HFFc6 (cell line): ENCODE results near the gene HSPB6. TPM values are rescaled to one million over a fixed set of nuclear protein-coding genes. Genes with fewer than 3 reads are reported as not detected.

Experiments
- DNase-seq: peaks from one replicate; pipeline ENCODE4 v3.0.0-alpha.2; 2018
- H3K27ac Mint-ChIP-seq: 2 replicates; pipeline ENCODE4 v1.8.0; 2020; ENCODE audit warnings: mild to moderate bottlenecking, mixed read lengths
- H3K27me3 Mint-ChIP-seq: 2 replicates; pipeline ENCODE4 v1.8.0; 2021; ENCODE audit warnings: mild to moderate bottlenecking, moderate library complexity, mixed read lengths; ENCODE audit not compliant: insufficient read depth
- H3K36me3 Mint-ChIP-seq: 2 replicates; pipeline ENCODE4 v1.8.0; 2021; ENCODE audit warnings: low read depth, mixed read lengths
- H3K4me1 Mint-ChIP-seq: 2 replicates; pipeline ENCODE4 v1.8.0; 2020; ENCODE audit warnings: low read depth, mixed read lengths
- H3K4me3 Mint-ChIP-seq: 2 replicates; pipeline ENCODE4 v1.8.0; 2020; ENCODE audit warnings: mild to moderate bottlenecking, moderate library complexity, mixed read lengths
- H3K9me3 Mint-ChIP-seq: 2 replicates; pipeline ENCODE4 v1.8.0; 2020; ENCODE audit warnings: mild to moderate bottlenecking, mixed read lengths
- total RNA-seq, 6 experiments: library from RNA; stranded (reverse); fragmentation: NEBNext Ultra II Directional; extraction: Animal tissue kit (Norgen Biotek cat#: 25700); gene quantifications; 2 replicates in 1 of 6; 3 replicates in 5 of 6; pipeline ENCODE4 v1.2.3, GENCODE V29; 2021
- TF ChIP-seq, protein P1 (sequence below): fragments of 200-600 bp; sonication (generic); IDR thresholded peaks from 2 replicates; pipeline ENCODE4 v1.5.0; 2021; ENCODE audit warnings: antibody characterized with exemption, mild to moderate bottlenecking

Gene HSPB6
- total RNA-seq, 6 experiments from 2014 or later = 37.0 to 122 (median 43.9) TPM

DNA sequence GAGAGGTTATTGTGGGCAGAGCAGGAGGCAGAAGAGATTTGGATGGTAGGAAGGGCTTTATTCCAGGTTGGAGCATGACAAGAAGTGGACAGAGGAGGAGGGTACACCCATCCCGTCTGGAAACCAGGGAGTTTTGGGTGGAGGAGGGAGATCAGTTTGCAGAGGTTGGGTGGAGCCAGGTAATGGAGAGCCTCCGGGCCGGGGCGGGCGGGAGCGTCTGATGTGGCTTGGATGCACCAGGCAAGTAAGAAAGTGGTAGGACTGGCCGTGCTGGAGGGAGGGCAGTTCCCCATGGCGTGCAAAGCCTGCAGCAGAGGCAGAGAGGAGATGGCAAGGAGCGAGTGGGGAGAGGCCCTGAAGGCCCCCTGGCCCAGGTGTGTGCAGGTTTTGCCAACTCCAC is 25.5 kb downstream of the HSPB6 start:
- no peak overlapping the region; the same call in 1 of the 2 replicates for H3K27ac Mint-ChIP-seq
- no peak for DNase-seq
- no peaks in the 10 kb centered on the region for H3K9me3 Mint-ChIP-seq
- H3K27me3 Mint-ChIP-seq = peaks cover 9% of the 10 kb centered on the region
- H3K4me3 Mint-ChIP-seq = no peak overlapping the region
- TF ChIP-seq, protein P1, sequence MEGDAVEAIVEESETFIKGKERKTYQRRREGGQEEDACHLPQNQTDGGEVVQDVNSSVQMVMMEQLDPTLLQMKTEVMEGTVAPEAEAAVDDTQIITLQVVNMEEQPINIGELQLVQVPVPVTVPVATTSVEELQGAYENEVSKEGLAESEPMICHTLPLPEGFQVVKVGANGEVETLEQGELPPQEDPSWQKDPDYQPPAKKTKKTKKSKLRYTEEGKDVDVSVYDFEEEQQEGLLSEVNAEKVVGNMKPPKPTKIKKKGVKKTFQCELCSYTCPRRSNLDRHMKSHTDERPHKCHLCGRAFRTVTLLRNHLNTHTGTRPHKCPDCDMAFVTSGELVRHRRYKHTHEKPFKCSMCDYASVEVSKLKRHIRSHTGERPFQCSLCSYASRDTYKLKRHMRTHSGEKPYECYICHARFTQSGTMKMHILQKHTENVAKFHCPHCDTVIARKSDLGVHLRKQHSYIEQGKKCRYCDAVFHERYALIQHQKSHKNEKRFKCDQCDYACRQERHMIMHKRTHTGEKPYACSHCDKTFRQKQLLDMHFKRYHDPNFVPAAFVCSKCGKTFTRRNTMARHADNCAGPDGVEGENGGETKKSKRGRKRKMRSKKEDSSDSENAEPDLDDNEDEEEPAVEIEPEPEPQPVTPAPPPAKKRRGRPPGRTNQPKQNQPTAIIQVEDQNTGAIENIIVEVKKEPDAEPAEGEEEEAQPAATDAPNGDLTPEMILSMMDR = no peak
- peaks cover 16% of the 10 kb centered on the region for H3K36me3 Mint-ChIP-seq
- no peaks in the 10 kb centered on the region for H3K4me1 Mint-ChIP-seq

DNA sequence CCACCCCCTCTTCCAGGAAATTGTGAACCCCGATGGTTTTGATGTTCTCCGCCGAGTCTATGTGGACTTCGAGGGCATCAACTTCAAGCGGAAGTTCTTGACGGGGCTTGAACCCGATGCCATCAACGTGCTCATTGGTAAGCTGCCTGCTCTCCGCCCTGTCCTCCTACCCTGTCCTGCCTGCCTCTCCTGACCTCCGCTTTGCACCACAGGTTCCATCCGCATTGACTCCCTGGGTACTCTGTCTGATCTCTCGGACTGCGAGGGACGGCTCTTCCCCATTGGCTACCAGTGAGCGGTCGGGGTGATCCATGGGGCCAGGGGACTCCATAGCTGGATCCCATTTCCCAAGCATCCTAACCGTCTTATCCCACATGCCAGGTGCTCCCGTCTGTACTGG is 26.5 kb downstream of the HSPB6 start:
- TF ChIP-seq, protein P1 = no peak
- Mint-ChIP-seq H3K27ac (no peak overlapping the region), H3K27me3 (peaks cover 6% of the 10 kb centered on the region), H3K4me3 (no peak overlapping the region), H3K4me1 (no peaks in the 10 kb centered on the region), H3K9me3 (no peaks in the 10 kb centered on the region), H3K36me3 (peaks cover 12% of the 10 kb centered on the region)
- no peak for DNase-seq

- Mint-ChIP-seq H3K27ac (no peak overlapping the region), H3K27me3 (peaks cover 6% of the 10 kb centered on the region), H3K36me3 (peaks cover 12% of the 10 kb centered on the region), H3K4me1 (no peaks in the 10 kb centered on the region), H3K4me3 (no peak overlapping the region), H3K9me3 (no peaks in the 10 kb centered on the region)
- TF ChIP-seq, protein P1 = no peak
- no peak for DNase-seq
These were observed 27.1 kb downstream of the HSPB6 start for GRCh38 chr19:35729763-35730162.

DNA sequence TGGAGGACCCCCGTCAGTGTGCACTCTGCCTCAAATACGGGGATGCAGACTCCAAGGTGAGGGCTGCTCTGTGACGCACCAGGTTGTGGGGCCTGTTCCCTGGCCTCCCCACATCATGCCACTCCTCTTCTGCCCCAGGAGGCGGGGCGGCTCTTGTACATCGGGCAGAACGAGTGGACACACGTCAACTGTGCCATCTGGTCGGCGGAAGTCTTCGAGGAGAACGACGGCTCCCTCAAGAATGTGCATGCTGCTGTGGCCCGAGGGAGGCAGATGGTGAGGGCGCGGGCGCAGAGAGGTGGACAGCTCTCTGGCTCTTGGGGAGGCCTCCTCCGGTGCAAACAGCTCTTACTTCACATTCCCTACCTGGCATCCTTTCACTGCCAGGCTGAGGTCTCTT is 27.8 kb downstream of the HSPB6 start:
- Mint-ChIP-seq H3K4me1 (no peaks in the 10 kb centered on the region), H3K4me3 (no peak overlapping the region), H3K27me3 (peaks cover 2% of the 10 kb centered on the region), H3K36me3 (peaks cover 12% of the 10 kb centered on the region), H3K27ac (no peak overlapping the region), H3K9me3 (no peaks in the 10 kb centered on the region)
- TF ChIP-seq, protein P1 = no peak
- no peak for DNase-seq

DNA sequence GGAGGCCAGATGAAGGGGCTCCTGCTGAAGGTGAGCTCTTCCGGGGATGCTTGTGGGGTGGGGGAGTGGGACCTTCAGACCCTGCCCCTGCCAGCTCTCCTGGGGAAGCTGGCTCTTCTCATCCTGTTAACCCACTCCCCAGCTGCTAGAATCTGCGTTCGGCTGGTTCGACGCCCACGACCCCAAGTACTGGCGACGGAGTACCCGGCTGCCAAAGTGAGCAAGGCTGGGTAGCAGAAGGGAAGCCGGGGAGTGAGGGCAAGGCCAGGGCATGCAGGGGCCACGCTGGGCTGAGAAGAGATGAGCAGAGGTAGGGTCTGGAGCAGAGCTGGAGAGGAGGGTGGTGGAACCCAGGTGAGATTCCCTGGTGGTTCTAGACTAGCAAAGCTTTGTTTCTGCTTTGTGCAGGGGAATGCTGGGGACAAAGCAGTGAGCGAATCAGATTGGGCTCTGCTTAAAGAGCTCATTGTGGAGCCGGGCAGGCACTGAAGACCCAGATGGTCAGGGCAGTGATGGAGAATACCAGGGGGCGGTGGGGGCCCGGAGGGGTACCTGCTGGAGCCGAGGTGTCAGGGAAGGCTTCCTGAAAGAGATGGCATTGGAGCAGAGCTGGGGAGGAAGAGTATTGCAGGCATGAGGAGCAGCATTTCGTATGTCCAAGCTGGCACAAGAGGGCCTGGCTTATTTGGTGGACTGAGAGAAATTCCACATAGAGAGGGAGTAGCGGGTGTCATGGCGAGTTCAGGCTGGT is 28.7 kb downstream of the HSPB6 start:
- Mint-ChIP-seq H3K36me3 (peaks cover 12% of the 10 kb centered on the region), H3K27ac (no peak overlapping the region)
- TF ChIP-seq, protein P1 = no peak

More for the DNA sequence above, 28.7 kb downstream of the HSPB6 start:
- Mint-ChIP-seq H3K4me3 (no peak overlapping the region), H3K27me3 (peaks cover 2% of the 10 kb centered on the region; the same call in 1 of the 2 replicates), H3K9me3 (no peaks in the 10 kb centered on the region), H3K4me1 (no peaks in the 10 kb centered on the region)
- DNase-seq = no peak
